Vagina (tissue), 2 donors: ENCODE measurements around the gene ENOX2. TPM values are rescaled to one million over a fixed set of nuclear protein-coding genes. Genes with fewer than 3 reads are reported as not detected.

Experiments
- DNase-seq, 2 donors: peaks; one replicate each; pipeline ENCODE4 v3.0.0-alpha.2; 2017; ENCODE audit errors: extremely low spot score in 2 of 2
- H3K27ac ChIP-seq: fragments of 200-600 bp; sonication (generic); one replicate; pipeline ENCODE4 v1.5.1; 2019
- H3K27me3 ChIP-seq: fragments of 200-600 bp; sonication (generic); one replicate; pipeline ENCODE4 v1.5.1; 2019
- H3K36me3 ChIP-seq, 2 donors: fragments of 200-600 bp; sonication (generic); one replicate each; pipeline ENCODE4 v1.5.1; 2017 to 2019
- H3K4me1 ChIP-seq: fragments of 200-600 bp; sonication (generic); one replicate; pipeline ENCODE4 v1.5.1; 2019
- H3K4me3 ChIP-seq, 2 donors: fragments of 200-600 bp; sonication (generic); 1 replicate in 1 of 2; 2 replicates in 1 of 2; pipeline ENCODE4 v1.5.1; 2016 to 2019
- H3K9me3 ChIP-seq: fragments of 200-600 bp; sonication (generic); one replicate; pipeline ENCODE4 v1.5.1; 2019
- CTCF ChIP-seq, 3 experiments: fragments of 450-650 bp in 2 of 3; fragments of 200-600 bp in 1 of 3; sonication (generic) in 1 of 3; IDR thresholded peaks; one replicate each; pipeline ENCODE4 v1.5.1; 2017 to 2019; ENCODE audit warnings: antibody characterized with exemption in 3 of 3, mild to moderate bottlenecking in 2 of 3, moderate library complexity in 2 of 3
- POLR2A ChIP-seq, 2 donors: fragments of 450-650 bp; IDR thresholded peaks; one replicate each; pipeline ENCODE4 v1.6.1; 2017; ENCODE audit warnings: antibody characterized with exemption in 2 of 2, mild to moderate bottlenecking in 2 of 2, moderate library complexity in 2 of 2
- POLR2AphosphoS5 ChIP-seq, 2 donors: sonication (generic); formaldehyde crosslinking; IDR thresholded peaks; one replicate each; pipeline ENCODE4 v1.9.0; 2017; ENCODE audit warnings: antibody characterized with exemption in 2 of 2, mild to moderate bottlenecking in 2 of 2, low read depth in 1 of 2; ENCODE audit not compliant: insufficient read depth in 1 of 2
- intact Hi-C: fragments of 100-400 bp; cut with DNase I; formaldehyde crosslinking; loops from one replicate; pipeline ENCODE4 v1.15.1; 2023
- total RNA-seq: library from RNA; depleted of rRNA; stranded (reverse); fragments of >200 nt; gene quantifications from one replicate; pipeline ENCODE4 v1.2.3, GENCODE V29; 2016

Gene ENOX2
- total RNA-seq, 1 donor from 2014 or later, result 8.8 TPM

GRCh38 chrX:130857207-130857606, 45.8 kb downstream of the ENOX2 start:
- H3K4me1 ChIP-seq, result no peaks in the 10 kb centered on the region
- H3K36me3 ChIP-seq, result no peaks in the 10 kb centered on the region
- no peak overlapping the region for H3K4me3 ChIP-seq
- H3K27ac ChIP-seq, result no peak overlapping the region
- no peaks in the 10 kb centered on the region for H3K27me3 ChIP-seq
- no peak for DNase-seq
- H3K9me3 ChIP-seq, result no peaks in the 10 kb centered on the region
- intact Hi-C loops, result no loop called here
- TF ChIP-seq POLR2A (IDR thresholded peaks at IDR 0.05), result no peak
- TF ChIP-seq CTCF (IDR thresholded peaks at IDR 0.05), result no peak
- TF ChIP-seq POLR2AphosphoS5 (IDR thresholded peaks at IDR 0.05; ENCODE audit: insufficient read depth in 1 of 2, low read depth in 1 of 2), result no peak

GRCh38 chrX:130851569-130851968, 51.4 kb downstream of the ENOX2 start:
- DNase-seq, result no peak
- intact Hi-C loops, result no loop called here
- Histone ChIP-seq H3K9me3 (no peaks in the 10 kb centered on the region), H3K36me3 (no peaks in the 10 kb centered on the region), H3K27ac (no peak overlapping the region), H3K4me1 (no peaks in the 10 kb centered on the region), H3K4me3 (no peak overlapping the region), H3K27me3 (no peaks in the 10 kb centered on the region)
- no peak for TF ChIP-seq POLR2A (IDR thresholded peaks at IDR 0.05)
- no peak for TF ChIP-seq CTCF (IDR thresholded peaks at IDR 0.05)
- TF ChIP-seq POLR2AphosphoS5 (IDR thresholded peaks at IDR 0.05; ENCODE audit: insufficient read depth in 1 of 2, low read depth in 1 of 2), result no peak

GRCh38 chrX:130848763-130849162, 54.2 kb downstream of the ENOX2 start:
- Histone ChIP-seq H3K9me3 (no peaks in the 10 kb centered on the region), H3K36me3 (no peaks in the 10 kb centered on the region), H3K4me1 (no peaks in the 10 kb centered on the region), H3K27ac (no peak overlapping the region), H3K4me3 (no peak overlapping the region), H3K27me3 (no peaks in the 10 kb centered on the region)
- DNase-seq, result no peak
- TF ChIP-seq CTCF (IDR thresholded peaks at IDR 0.05), result no peak
- no peak for TF ChIP-seq POLR2AphosphoS5 (IDR thresholded peaks at IDR 0.05; ENCODE audit: insufficient read depth in 1 of 2, low read depth in 1 of 2)
- no peak for TF ChIP-seq POLR2A (IDR thresholded peaks at IDR 0.05)
- intact Hi-C loops, result no loop called here

GRCh38 chrX:130846746-130847145, 56.3 kb downstream of the ENOX2 start:
- Histone ChIP-seq H3K36me3 (no peaks in the 10 kb centered on the region), H3K27ac (no peak overlapping the region), H3K27me3 (no peaks in the 10 kb centered on the region), H3K4me3 (no peak overlapping the region), H3K4me1 (no peaks in the 10 kb centered on the region), H3K9me3 (no peaks in the 10 kb centered on the region)
- intact Hi-C loops, result no loop called here
- no peak for DNase-seq
- TF ChIP-seq POLR2A (IDR thresholded peaks at IDR 0.05) (no peak), POLR2AphosphoS5 (IDR thresholded peaks at IDR 0.05; ENCODE audit: insufficient read depth in 1 of 2, low read depth in 1 of 2) (no peak)

- Histone ChIP-seq H3K9me3 (no peaks in the 10 kb centered on the region), H3K4me1 (no peaks in the 10 kb centered on the region), H3K4me3 (no peak overlapping the region), H3K27me3 (no peaks in the 10 kb centered on the region), H3K36me3 (no peaks in the 10 kb centered on the region), H3K27ac (no peak overlapping the region)
- intact Hi-C loops, result no loop called here
- no peak for TF ChIP-seq POLR2A (IDR thresholded peaks at IDR 0.05)
- no peak for TF ChIP-seq CTCF (IDR thresholded peaks at IDR 0.05)
- no peak for DNase-seq
These were observed 61.2 kb downstream of the ENOX2 start for GRCh38 chrX:130841776-130842175.

- Histone ChIP-seq H3K9me3 (no peaks in the 10 kb centered on the region), H3K4me3 (no peak overlapping the region), H3K4me1 (no peaks in the 10 kb centered on the region), H3K27me3 (no peaks in the 10 kb centered on the region), H3K36me3 (no peaks in the 10 kb centered on the region), H3K27ac (no peak overlapping the region)
- TF ChIP-seq POLR2AphosphoS5 (IDR thresholded peaks at IDR 0.05; ENCODE audit: insufficient read depth in 1 of 2, low read depth in 1 of 2), result no peak
- no peak for TF ChIP-seq CTCF (IDR thresholded peaks at IDR 0.05)
- TF ChIP-seq POLR2A (IDR thresholded peaks at IDR 0.05), result no peak
- DNase-seq, result no peak
- intact Hi-C loops, result no loop called here
These were observed 62.7 kb downstream of the ENOX2 start for GRCh38 chrX:130840345-130840744.
